Measurements from ENCODE around the gene ADGB.

DNA sequence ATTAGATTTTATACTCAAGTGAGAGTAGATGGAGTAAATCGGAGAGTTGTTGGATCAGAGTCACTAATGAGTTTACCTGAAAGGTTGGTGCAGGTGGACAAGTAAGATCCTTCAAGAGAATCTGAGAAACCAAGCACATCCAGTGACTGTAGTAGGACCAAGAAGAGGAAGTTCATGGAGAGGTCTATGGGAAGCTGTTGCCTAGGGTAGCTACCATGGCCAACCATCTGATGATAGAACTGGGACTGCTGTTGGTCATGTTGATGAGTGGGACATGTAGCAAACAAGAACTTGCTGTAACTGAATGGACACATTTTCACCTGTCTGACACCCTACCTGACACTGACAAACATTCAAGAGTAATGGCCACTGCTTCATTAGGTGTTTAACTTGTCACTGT is 11.3 kb upstream of the ADGB start:
- TF ChIP-seq POLR2AphosphoS5 (IDR thresholded peaks at IDR 0.05; ENCODE audit: low read depth, low read length) = no peak
- TF ChIP-seq POLR2A (IDR thresholded peaks at IDR 0.05; ENCODE audit: low read depth, low read length) = no peak

Data from GM12891 (cell line).